Activated gamma-delta T cell treated with anti-CD3 and anti-CD28 coated beads, Interleukin-2, amount 50 U/mL, for 16 hours (primary cell): ENCODE results near the gene ZEB2.

Experiments
- DNase-seq: peaks from one replicate; pipeline ENCODE4 v3.0.0-alpha.2; 2020; ENCODE audit warnings: low read depth

ZEB2 gene

DNA sequence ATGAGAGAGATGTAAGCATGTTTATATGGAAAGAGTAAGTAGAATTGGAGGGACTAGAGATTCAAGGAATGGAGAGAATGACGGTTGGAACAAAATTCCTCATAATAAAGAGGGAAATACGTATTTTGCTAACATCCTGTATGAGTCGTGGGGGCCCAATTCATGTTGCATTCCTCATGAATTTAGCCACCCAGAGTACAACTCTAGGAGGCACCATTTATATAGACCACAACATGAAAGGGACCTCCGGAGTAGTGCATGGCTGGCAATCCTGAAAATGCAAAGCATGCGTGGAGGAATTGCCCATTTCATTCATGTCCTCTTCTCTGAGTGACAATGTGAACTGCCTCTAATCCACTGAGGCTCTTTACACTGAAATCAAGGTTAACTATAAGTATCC lies 168.2 kb downstream of the ZEB2 start:
- DNase-seq: no peak

DNA sequence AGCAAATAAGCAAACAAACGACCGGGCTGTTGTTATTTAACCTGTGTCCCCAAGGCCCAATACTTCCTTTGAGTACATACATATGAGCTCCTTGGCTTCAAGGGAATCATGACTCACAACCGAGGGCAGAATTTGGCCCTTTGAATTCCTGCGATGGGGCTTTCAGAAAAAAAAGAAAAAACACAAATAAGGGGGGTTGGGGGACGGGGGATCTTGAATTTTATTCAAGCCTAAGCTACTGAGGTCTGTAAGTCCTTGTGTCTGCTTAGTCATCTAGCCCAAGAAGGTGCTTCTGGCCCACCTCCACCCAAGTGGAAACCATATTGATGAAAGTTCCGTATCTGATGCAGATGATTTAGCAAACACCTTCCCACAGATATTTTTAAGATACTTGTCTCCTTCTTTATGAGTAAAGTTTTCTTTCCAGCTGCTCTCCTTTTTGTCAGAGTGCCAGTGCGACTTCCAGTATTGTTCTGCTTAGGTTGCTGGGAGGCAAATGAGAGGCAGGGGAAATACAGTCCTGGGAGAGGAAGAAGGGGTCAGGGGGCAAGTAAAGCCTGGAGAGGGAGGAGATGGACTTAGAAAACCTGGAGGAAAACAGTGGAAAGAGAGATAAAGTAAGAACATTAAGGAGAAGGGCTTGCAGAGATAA lies 169.6 kb downstream of the ZEB2 start:
- DNase-seq: no peak

DNA sequence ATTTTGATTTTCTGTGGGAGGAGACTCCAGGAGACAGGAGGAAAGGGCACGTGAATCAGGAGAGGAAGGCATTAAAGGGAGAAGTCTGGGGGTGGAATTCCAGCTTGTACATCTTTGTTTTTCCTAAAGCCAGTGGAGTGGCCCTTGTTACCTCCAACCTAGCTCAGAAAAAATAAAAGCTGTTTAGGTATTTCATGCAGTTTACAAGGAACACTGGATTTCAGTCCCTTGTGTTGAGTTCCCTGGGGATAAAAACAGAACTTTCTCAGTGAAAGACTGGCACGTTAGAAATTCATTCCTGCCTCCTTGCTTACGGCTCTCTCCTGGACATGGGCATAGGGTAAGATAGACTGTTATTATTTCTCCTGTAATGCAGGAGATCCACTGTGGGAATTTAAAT lies 170.2 kb downstream of the ZEB2 start:
- DNase-seq: no peak

DNA sequence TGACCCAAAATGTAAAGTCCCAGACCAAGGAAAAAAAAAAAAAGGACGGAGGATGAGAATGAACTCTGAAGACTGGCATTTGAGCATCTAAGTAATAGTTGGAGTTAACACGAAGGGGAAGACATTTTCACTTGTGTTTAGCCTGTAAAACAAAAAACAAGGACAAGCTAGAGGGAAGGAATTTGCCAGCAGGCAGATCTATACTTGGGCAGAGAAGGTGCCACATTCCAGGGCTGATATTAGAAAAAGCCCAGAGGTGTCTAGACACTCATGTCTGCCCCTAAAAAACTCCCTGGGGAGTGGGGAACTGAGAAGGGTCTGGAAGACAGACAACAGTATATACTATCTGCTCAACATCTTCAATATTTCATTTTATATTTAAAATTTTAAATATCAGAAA lies 171.1 kb downstream of the ZEB2 start:
- DNase-seq: no peak

DNA sequence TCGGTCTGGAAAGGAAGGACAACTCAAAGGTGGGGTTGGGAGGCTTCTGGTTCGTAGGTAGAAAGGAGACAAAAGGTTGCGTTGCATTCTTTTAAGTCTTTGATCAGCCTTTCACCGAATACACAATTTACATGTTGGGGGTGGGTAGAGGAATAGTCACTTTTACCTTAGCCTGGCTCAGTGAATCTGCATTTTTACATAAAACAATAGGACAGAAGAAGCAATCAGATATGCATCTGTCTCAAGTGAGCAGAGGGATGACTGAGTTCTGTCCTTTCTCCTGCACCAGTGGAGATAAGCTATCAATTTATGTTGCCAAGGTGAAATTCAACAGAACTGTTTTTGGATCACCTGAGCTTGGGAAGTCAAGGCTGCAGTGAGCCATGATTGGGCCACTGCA lies 173.7 kb downstream of the ZEB2 start:
- DNase-seq: no peak

DNA sequence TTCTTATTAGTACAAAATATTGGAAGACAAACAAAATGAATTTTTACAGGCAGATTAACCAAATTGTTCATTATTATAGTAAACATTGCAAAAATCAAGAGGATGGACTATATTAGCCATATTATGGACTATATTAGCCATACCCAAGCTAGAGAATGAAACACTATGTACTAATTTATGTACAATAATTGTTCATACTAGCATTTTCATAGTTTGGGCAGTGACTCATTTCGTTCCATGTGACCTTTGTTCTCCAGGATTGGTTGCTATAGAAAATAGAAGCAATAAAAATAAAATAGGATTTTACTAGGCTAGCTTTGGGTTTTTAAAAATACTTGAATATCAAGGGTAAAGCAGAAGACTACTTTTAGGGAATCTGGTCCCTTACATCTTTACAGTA lies 176.8 kb downstream of the ZEB2 start:
- DNase-seq: no peak

DNA sequence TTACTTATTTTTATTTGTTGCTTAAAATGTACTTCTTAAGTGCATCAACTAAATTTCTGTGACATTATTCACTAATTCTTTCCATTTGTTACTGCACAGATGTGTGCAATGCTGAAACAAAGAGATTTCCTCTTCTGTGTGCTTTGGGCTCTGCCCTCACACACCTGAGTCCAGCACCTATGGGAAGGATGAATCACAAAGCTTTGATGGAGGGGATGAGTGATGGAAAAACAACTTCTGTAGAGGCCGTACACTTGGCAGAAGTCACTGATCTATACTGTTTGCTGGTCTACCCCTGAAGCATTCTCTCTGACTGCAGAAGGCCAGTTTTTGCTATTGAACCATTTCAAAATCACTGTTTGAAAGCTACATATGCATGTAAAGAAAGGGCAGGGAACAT lies 178.4 kb downstream of the ZEB2 start:
- DNase-seq: no peak

DNA sequence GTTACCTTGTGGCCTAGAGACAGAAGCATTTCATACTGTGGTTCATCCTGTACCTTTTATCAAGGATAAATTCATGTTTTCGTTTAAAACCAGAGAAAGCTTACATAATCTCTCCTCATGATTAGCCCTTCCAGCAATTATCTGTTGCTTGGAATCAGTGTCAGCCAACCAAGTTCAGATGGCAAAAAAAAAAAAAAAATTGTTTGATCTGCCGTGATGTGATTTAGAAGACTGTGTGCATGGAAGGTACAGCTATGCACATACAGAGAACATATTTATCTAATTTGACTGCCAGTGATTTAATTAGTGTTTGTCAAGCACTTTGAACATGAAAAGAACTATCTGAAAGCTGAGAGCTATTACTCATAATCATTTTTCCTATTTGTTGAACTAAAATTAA lies 180.9 kb downstream of the ZEB2 start:
- no peak for DNase-seq

DNA sequence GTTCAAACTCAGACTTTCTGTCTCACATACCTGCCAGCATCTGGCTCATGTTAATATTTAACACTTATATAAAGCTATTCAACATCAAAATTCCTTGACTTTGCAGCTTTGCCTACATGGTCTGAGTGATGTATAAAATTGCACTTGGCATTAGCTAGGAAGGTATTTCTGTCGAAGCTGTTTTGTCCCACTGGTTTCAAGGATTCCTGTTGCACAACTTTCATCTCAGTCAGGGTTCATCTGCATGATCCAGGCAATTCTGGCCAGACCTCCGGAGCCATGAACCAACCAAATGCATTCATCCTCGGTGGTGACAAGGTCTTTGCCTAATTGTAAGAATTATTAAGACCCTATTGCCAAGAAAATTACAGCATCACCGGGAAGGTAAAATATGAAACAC lies 185.4 kb downstream of the ZEB2 start:
- no peak for DNase-seq
